Common myeloid progenitor, CD34-positive (primary cell): Measurements from ENCODE around the gene GPI.
"Not testable (repeated sequence)": the region's sequence is repeated elsewhere in the genome, so short reads cannot be mapped to it uniquely, and the experiment has no call there.

Experiments
- CTCF ChIA-PET: fragments of 350-600 bp; sonication (Branson Sonifier 250); formaldehyde crosslinking; loops from one replicate; lab custom pipeline; 2021; ENCODE audit warnings: antibody characterized with exemption; lab: Charles Lee
- POLR2A ChIA-PET: fragments of 350-600 bp; sonication (Branson Sonifier 250); formaldehyde crosslinking; loops from one replicate; lab custom pipeline; 2021; ENCODE audit warnings: antibody characterized with exemption; lab: Charles Lee
- DNase-seq, 3 donors: peaks; one replicate each; pipeline versions ENCODE4 v3.0.0 to v3.0.0-alpha.2; 2013
- H3K27ac ChIP-seq, 2 experiments: 1 replicate in 1 of 2; 2 replicates in 1 of 2; pipeline ENCODE4 v1.7.0; 2013; ENCODE audit warnings: inconsistent platforms in 2 of 2, low read length in 2 of 2, mild to moderate bottlenecking in 2 of 2, low read depth in 1 of 2, moderate library complexity in 1 of 2; ENCODE audit not compliant: severe bottlenecking in 2 of 2, insufficient read depth in 1 of 2, poor library complexity in 1 of 2
- H3K27me3 ChIP-seq, 5 experiments: replicated peaks in 2 of 5; 1 replicate in 3 of 5; 2 replicates in 2 of 5; pipeline versions ENCODE4 v1.6.1 to v1.7.0; 2013; ENCODE audit warnings: low read length in 4 of 5, mild to moderate bottlenecking in 2 of 5, moderate library complexity in 2 of 5, inconsistent platforms in 1 of 5; ENCODE audit not compliant: insufficient read depth in 5 of 5, control insufficient read depth in 4 of 5
- H3K36me3 ChIP-seq, 4 experiments: 1 replicate in 2 of 4; 2 replicates in 2 of 4; pipeline versions ENCODE4 v1.6.1 to v1.7.0; 2013; ENCODE audit warnings: low read length in 3 of 4, control low read depth in 1 of 4, mild to moderate bottlenecking in 1 of 4; ENCODE audit not compliant: control insufficient read depth in 4 of 4, insufficient read depth in 4 of 4
- H3K4me1 ChIP-seq, 4 experiments: 1 replicate in 3 of 4; 2 replicates in 1 of 4; pipeline versions ENCODE4 v1.6.1 to v1.7.1; 2013; ENCODE audit warnings: low read length in 3 of 4, mild to moderate bottlenecking in 3 of 4, control low read depth in 1 of 4, inconsistent platforms in 1 of 4, moderate library complexity in 1 of 4; ENCODE audit not compliant: control insufficient read depth in 4 of 4, insufficient read depth in 4 of 4; ENCODE audit errors: control extremely low read depth in 1 of 4
- H3K4me3 ChIP-seq, 7 experiments: 1 replicate in 4 of 7; 2 replicates in 3 of 7; pipeline versions ENCODE4 v1.5.1 to v1.7.0; 2013; ENCODE audit warnings: mild to moderate bottlenecking in 7 of 7, low read length in 6 of 7, moderate library complexity in 6 of 7, inconsistent platforms in 2 of 7, low read depth in 2 of 7, control low read depth in 1 of 7; ENCODE audit not compliant: insufficient read depth in 4 of 7, control insufficient read depth in 1 of 7; ENCODE audit errors: extremely low read depth in 1 of 7
- H3K9me3 ChIP-seq, 5 experiments: 1 replicate in 4 of 5; 2 replicates in 1 of 5; pipeline versions ENCODE4 v1.6.1 to v1.7.1; 2013; ENCODE audit warnings: low read length in 4 of 5, mild to moderate bottlenecking in 2 of 5, inconsistent platforms in 1 of 5, low read depth in 1 of 5, moderate library complexity in 1 of 5; ENCODE audit not compliant: control insufficient read depth in 4 of 5, insufficient read depth in 2 of 5; ENCODE audit errors: control extremely low read depth in 1 of 5
- WGBS: methylation state at CpG from one replicate; pipeline ENCODE4 v1.1.5; 2013; ENCODE audit not compliant: insufficient coverage; 5-methylcytosine and 5-hydroxymethylcytosine counted together

The GPI gene

DNA sequence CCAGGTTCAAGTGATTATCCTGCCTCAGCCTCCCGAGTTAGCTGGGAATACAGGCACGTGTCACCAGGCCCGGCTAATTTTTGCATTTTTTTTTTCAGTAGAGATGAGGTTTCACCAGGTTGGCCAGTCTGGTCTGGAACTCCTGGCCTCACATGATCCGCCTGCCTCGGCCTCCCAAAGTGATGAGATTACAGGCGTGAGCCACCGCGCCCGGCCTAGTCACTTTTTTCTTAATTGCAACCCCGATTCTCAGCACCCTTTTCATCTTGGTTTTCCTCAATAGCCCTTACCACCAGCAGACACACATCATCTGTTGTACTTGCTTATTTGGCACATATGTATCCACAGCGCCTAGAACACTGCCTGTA lies 550 bp upstream of the GPI start:
- WGBS: 80% methylated on average over 5 of the region's 11 CpGs
- Histone ChIP-seq H3K9me3 (no peaks in the 10 kb centered on the region), H3K36me3 (peaks cover 2 to 27% (median 15%) of the 10 kb centered on the region in 4 experiments), H3K4me1 (peaks cover 2 to 28% (median 25%) of the 10 kb centered on the region in 4 experiments), H3K27ac (no peak overlapping the region), H3K4me3 (peak overlapping the region; percentile 64 to 93 (median 83)), H3K27me3 (no peaks in the 10 kb centered on the region)
- ChIA-PET CTCF (no interaction called here), POLR2A (no interaction called here)
- no peak for DNase-seq

DNA sequence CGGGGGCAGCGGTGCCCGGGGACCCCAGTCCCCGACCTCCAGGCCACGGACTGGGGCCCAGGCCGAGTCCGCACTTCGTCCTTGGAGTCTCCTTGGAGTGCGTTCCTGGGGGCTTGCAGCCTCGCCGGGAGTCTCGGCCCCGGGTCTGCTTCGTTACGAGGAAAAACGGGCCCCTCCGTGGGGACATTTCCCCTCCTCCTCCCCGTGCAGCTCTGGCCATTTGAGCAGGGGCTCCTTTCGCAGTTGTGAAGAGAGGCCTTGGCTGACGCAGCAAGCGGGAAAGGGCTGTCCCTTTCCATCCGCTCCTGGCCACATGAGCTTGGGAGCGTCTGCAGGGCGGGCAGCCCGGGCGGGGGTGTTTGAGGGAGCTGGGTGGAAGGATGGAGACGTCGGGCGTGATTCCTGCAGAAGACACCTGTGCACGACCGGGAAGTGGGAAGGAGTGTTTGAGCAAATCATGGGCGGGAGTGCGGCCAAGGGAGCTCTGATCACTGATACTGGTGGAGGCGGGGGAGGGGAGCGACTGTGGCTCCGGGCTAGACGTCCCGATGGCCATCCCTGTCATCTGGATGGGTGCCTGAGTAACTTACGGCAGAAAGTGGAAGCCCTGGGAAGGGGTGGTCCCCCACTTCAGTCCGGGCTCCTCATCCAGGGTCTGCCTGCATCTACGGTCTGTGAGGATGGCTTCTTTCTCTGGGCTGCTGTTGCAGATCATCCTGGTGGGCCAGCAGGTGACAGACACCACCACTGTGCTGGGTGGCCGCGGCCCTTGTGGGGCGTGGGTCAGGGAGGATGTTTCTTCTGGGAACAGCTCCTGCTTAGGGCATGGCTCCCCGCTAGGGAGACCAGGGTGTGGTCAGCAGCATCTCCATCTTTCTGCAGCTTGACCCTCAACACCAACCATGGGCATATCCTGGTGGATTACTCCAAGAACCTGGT lies 736 bp downstream of the GPI start:
- Histone ChIP-seq H3K27me3 (no peaks in the 10 kb centered on the region), H3K9me3 (no peaks in the 10 kb centered on the region), H3K4me1 (peaks cover 2 to 24% (median 22%) of the 10 kb centered on the region in 4 experiments), H3K4me3 (peak overlapping the region; percentile 64 to 93 (median 83)), H3K36me3 (peaks cover 2 to 38% (median 25%) of the 10 kb centered on the region in 4 experiments), H3K27ac (peak overlapping the region in 1 of 2 experiments; percentile 74)
- WGBS: 14% methylated on average over 44 of the region's 45 CpGs
- CTCF ChIA-PET: interaction anchor here (1.4 to 2.1 kb wide), 2 partner anchors 13 to 32 kb away, joined by 3 to 4 read pairs; no protein-coding TSS in a partner anchor
- no peak for DNase-seq
- POLR2A ChIA-PET: no interaction called here

- H3K36me3 ChIP-seq: peaks cover 2 to 44% (median 31%) of the 10 kb centered on the region in 4 experiments
- no peaks in the 10 kb centered on the region for H3K9me3 ChIP-seq
- H3K4me1 ChIP-seq: peaks cover 2 to 24% (median 22%) of the 10 kb centered on the region in 4 experiments
- 84% methylated on average over 9 of the region's 10 CpGs for WGBS
- DNase-seq: peak in 1 of 3 donors; percentile 26
- H3K4me3 ChIP-seq: peak overlapping the region in 3 of 7 experiments; percentile 84 to 93 (median 89)
- H3K27me3 ChIP-seq: no peaks in the 10 kb centered on the region
- CTCF ChIA-PET: interaction anchor here (1.0 to 2.1 kb wide), 3 partner anchors 14 to 63 kb away, joined by 3 to 4 read pairs (median 3); no protein-coding TSS in a partner anchor
- POLR2A ChIA-PET: no interaction called here
- H3K27ac ChIP-seq: no peak overlapping the region
Measured at GRCh38 chr19:34366738-34367623, 2.0 kb downstream of the GPI start.

- Histone ChIP-seq H3K4me3 (no peak overlapping the region), H3K27me3 (no peaks in the 10 kb centered on the region), H3K27ac (no peak overlapping the region), H3K9me3 (no peaks in the 10 kb centered on the region), H3K36me3 (peaks cover 2 to 46% (median 32%) of the 10 kb centered on the region in 4 experiments), H3K4me1 (peaks cover 2 to 24% (median 22%) of the 10 kb centered on the region in 4 experiments)
- WGBS: 100% methylated on average over 7 of the region's 8 CpGs
- ChIA-PET POLR2A (no interaction called here), CTCF (interaction anchor here (1.0 kb wide), 1 partner anchor 63 kb away, joined by 3 read pairs; no protein-coding TSS in a partner anchor)
- DNase-seq: no peak
Measured at GRCh38 chr19:34367624-34367957, 2.6 kb downstream of the GPI start.

- DNase-seq: no peak
- no peak overlapping the region for H3K27ac ChIP-seq
- no peak overlapping the region for H3K4me3 ChIP-seq
- H3K36me3 ChIP-seq: peaks cover 2 to 47% (median 32%) of the 10 kb centered on the region in 4 experiments
- H3K4me1 ChIP-seq: peaks cover 2 to 24% (median 22%) of the 10 kb centered on the region in 4 experiments
- CTCF ChIA-PET: no interaction called here
- POLR2A ChIA-PET: no interaction called here
- H3K27me3 ChIP-seq: no peaks in the 10 kb centered on the region
- 95% methylated on average over 10 of the region's 10 CpGs for WGBS
- no peaks in the 10 kb centered on the region for H3K9me3 ChIP-seq
Measured at GRCh38 chr19:34368338-34368737, 3.3 kb downstream of the GPI start.

GRCh38 chr19:34369166-34369565 lies 4.2 kb downstream of the GPI start:
- H3K9me3 ChIP-seq, DNase-seq, H3K27me3 ChIP-seq, POLR2A ChIA-PET, H3K4me3 ChIP-seq, H3K27ac ChIP-seq: not testable (repeated sequence)
- peaks cover 2 to 24% (median 22%) of the 10 kb centered on the region in 4 experiments for H3K4me1 ChIP-seq
- CTCF ChIA-PET: interaction anchor here (0.6 kb wide), 1 partner anchor 43 kb away, joined by 3 read pairs; no protein-coding TSS in a partner anchor
- peaks cover 2 to 52% (median 34%) of the 10 kb centered on the region in 4 experiments for H3K36me3 ChIP-seq
- 100% methylated on average over 5 of the region's 10 CpGs for WGBS
